ENCODE data around the gene ZFP36L1. TPM values are rescaled to one million over a fixed set of nuclear protein-coding genes. Genes with fewer than 3 reads are reported as not detected.

The ZFP36L1 gene
- total and polyA plus RNA-seq, 2 of the 13 experiments (the other 11 are each of a cell fraction or from before 2014, with no cell fraction given) = 7.4 to 10.2 TPM

- TF ChIP-seq HNF1A (IDR thresholded peaks at IDR 0.05; ENCODE audit: low read depth) = peak; percentile 99
- TF ChIP-seq HNF1A (CRISPR knock-in tag; IDR thresholded peaks at IDR 0.05; ENCODE audit: borderline replicate concordance) = peak; percentile 100
- TF ChIP-seq ZNF124 (CRISPR knock-in tag; IDR thresholded peaks at IDR 0.05) = 0 out of 2 replicates have a peak, but pooled peaks have one; percentile 70
- TF ChIP-seq FOXP1 (IDR thresholded peaks at IDR 0.05) = no peak
- TF ChIP-seq FOXP1 (CRISPR knock-in tag; IDR thresholded peaks at IDR 0.05) = peak; percentile 73
- TF ChIP-seq, protein P1, sequence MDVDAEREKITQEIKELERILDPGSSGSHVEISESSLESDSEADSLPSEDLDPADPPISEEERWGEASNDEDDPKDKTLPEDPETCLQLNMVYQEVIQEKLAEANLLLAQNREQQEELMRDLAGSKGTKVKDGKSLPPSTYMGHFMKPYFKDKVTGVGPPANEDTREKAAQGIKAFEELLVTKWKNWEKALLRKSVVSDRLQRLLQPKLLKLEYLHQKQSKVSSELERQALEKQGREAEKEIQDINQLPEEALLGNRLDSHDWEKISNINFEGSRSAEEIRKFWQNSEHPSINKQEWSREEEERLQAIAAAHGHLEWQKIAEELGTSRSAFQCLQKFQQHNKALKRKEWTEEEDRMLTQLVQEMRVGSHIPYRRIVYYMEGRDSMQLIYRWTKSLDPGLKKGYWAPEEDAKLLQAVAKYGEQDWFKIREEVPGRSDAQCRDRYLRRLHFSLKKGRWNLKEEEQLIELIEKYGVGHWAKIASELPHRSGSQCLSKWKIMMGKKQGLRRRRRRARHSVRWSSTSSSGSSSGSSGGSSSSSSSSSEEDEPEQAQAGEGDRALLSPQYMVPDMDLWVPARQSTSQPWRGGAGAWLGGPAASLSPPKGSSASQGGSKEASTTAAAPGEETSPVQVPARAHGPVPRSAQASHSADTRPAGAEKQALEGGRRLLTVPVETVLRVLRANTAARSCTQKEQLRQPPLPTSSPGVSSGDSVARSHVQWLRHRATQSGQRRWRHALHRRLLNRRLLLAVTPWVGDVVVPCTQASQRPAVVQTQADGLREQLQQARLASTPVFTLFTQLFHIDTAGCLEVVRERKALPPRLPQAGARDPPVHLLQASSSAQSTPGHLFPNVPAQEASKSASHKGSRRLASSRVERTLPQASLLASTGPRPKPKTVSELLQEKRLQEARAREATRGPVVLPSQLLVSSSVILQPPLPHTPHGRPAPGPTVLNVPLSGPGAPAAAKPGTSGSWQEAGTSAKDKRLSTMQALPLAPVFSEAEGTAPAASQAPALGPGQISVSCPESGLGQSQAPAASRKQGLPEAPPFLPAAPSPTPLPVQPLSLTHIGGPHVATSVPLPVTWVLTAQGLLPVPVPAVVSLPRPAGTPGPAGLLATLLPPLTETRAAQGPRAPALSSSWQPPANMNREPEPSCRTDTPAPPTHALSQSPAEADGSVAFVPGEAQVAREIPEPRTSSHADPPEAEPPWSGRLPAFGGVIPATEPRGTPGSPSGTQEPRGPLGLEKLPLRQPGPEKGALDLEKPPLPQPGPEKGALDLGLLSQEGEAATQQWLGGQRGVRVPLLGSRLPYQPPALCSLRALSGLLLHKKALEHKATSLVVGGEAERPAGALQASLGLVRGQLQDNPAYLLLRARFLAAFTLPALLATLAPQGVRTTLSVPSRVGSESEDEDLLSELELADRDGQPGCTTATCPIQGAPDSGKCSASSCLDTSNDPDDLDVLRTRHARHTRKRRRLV (CRISPR knock-in tag; IDR thresholded peaks at IDR 0.05) = peak; percentile 90
- peak; percentile 52; the same call in 1 of the 2 replicates for TF ChIP-seq KAT7 (CRISPR knock-in tag; IDR thresholded peaks at IDR 0.05; ENCODE audit: borderline replicate concordance)
- TF ChIP-seq CEBPB (IDR thresholded peaks at IDR 0.05; ENCODE audit: borderline replicate concordance, low read depth, low read length) = peak; percentile 72; the same call in 1 of the 2 replicates
- TF ChIP-seq NCOA2 (CRISPR knock-in tag; IDR thresholded peaks at IDR 0.05) = peak; percentile 92
- no peak for TF ChIP-seq RFX1 (IDR thresholded peaks at IDR 0.05)
- TF ChIP-seq ZC3H4 (CRISPR knock-in tag; IDR thresholded peaks at IDR 0.05; ENCODE audit: borderline replicate concordance) = peak; percentile 59; the same call in 1 of the 2 replicates
- TF ChIP-seq ZNF687 (CRISPR knock-in tag; IDR thresholded peaks at IDR 0.05) = peak; percentile 95
Observed at GRCh38 chr14:68784226-68784910, 8.5 kb downstream of the ZFP36L1 start (continued).

Measured in HepG2 (cell line).